Endothelial cell of umbilical vein (primary cell): ENCODE data around the gene MARCHF11. TPM values are rescaled to one million over a fixed set of nuclear protein-coding genes. Genes with fewer than 3 reads are reported as not detected.

Experiments used
- BruUV-seq: library from RNA; stranded (reverse); fragments of 400-500 nt; replicated peaks from 2 replicates; lab custom pipeline; 2021; lab: Mats Ljungman, UMichigan
- CTCF ChIA-PET: fragments of 300-600, 350-600 bp; sonication (Branson Sonifier 250); formaldehyde crosslinking; loops from one replicate; lab custom pipeline; 2021; ENCODE audit warnings: antibody characterized with exemption, inconsistent platforms; lab: Charles Lee
- POLR2A ChIA-PET: fragments of 300-600, 350-600 bp; sonication (Branson Sonifier 250); formaldehyde crosslinking; loops from one replicate; lab custom pipeline; 2021; ENCODE audit warnings: antibody characterized with exemption, inconsistent platforms; lab: Charles Lee
- DNase-seq: peaks from one replicate; pipeline ENCODE4 v3.0.0-alpha.2; 2011; ENCODE audit warnings: low read depth, low spot score
- FAIRE-seq: peaks from 2 replicates; lab custom pipeline; 2011; peaks lifted over from hg19 to GRCh38; lab: Jason Lieb, UNC
- H2AFZ ChIP-seq: 2 replicates; pipeline ENCODE4 v1.6.0; 2012; ENCODE audit warnings: low read depth, low read length, control low read depth, inconsistent platforms
- H3K27ac ChIP-seq: 2 replicates; pipeline ENCODE4 v1.5.1; 2011; ENCODE audit warnings: low read depth, mild to moderate bottlenecking, control low read depth, low read length, moderate library complexity; ENCODE audit not compliant: insufficient read depth
- H3K27me3 ChIP-seq, 2 experiments: 2 replicates each; pipeline versions ENCODE4 v1.6.0 to v1.6.1; 2011; ENCODE audit warnings: low read length in 2 of 2, mixed read lengths in 1 of 2; ENCODE audit not compliant: control insufficient read depth in 2 of 2, insufficient read depth in 2 of 2
- H3K36me3 ChIP-seq, 2 experiments: 2 replicates in 1 of 2; 3 replicates in 1 of 2; pipeline ENCODE4 v1.5.1; 2011; ENCODE audit warnings: low read length in 2 of 2, mild to moderate bottlenecking in 1 of 2, moderate library complexity in 1 of 2; ENCODE audit not compliant: control insufficient read depth in 2 of 2, insufficient read depth in 2 of 2; ENCODE audit errors: extremely low read depth in 1 of 2
- H3K4me1 ChIP-seq: 3 replicates; pipeline ENCODE4 v1.5.1; 2011; ENCODE audit warnings: mild to moderate bottlenecking, low read length; ENCODE audit not compliant: control insufficient read depth, insufficient read depth; ENCODE audit errors: extremely low read depth
- H3K4me2 ChIP-seq: 2 replicates; pipeline ENCODE4 v1.6.1; 2011; ENCODE audit warnings: low read length, control low read depth, mixed read lengths; ENCODE audit not compliant: insufficient read depth
- H3K4me3 ChIP-seq, 3 experiments: fragments of 200-600 bp in 1 of 3; sonication (generic), shearing (Covaris generic) in 1 of 3; replicated peaks in 1 of 3; 2 replicates each; pipeline ENCODE4 v1.5.1; 2011 to 2016; ENCODE audit warnings: control low read depth in 3 of 3, low read length in 3 of 3, mild to moderate bottlenecking in 2 of 3, inconsistent platforms in 1 of 3, low read depth in 1 of 3, moderate library complexity in 1 of 3; ENCODE audit not compliant: insufficient read depth in 1 of 3
- H3K79me2 ChIP-seq: 2 replicates; pipeline ENCODE4 v1.6.0; 2012; ENCODE audit warnings: low read length, inconsistent platforms; ENCODE audit not compliant: control insufficient read depth, insufficient read depth
- H3K9ac ChIP-seq: replicated peaks from 2 replicates; pipeline ENCODE3; 2011; ENCODE audit warnings: low read length, control low read depth; ENCODE audit not compliant: insufficient read depth; ENCODE audit errors: extremely low read depth
- H3K9me1 ChIP-seq: replicated peaks from 3 replicates; pipeline ENCODE4 v1.6.0; 2011; ENCODE audit warnings: mild to moderate bottlenecking, low read length; ENCODE audit not compliant: control insufficient read depth, insufficient read depth; ENCODE audit errors: extremely low read depth
- H3K9me3 ChIP-seq: replicated peaks from 2 replicates; pipeline ENCODE4 v1.5.1; 2012; ENCODE audit warnings: low read length, inconsistent platforms; ENCODE audit not compliant: control insufficient read depth, insufficient read depth
- H4K20me1 ChIP-seq: replicated peaks from 2 replicates; pipeline ENCODE3; 2011; ENCODE audit warnings: mild to moderate bottlenecking, low read length; ENCODE audit not compliant: control insufficient read depth, insufficient read depth; ENCODE audit errors: extremely low read depth
- EZH2 ChIP-seq: IDR thresholded peaks from 2 replicates; pipeline ENCODE4 v1.6.1; 2012; ENCODE audit warnings: borderline replicate concordance, low read depth, mild to moderate bottlenecking, moderate library complexity, low read length, inconsistent platforms; ENCODE audit not compliant: severe bottlenecking
- FOS ChIP-seq: IDR thresholded peaks from 2 replicates; pipeline ENCODE4 v1.6.1; 2011; ENCODE audit warnings: mild to moderate bottlenecking, low read length, moderate library complexity, borderline replicate concordance; ENCODE audit not compliant: insufficient read depth
- GATA2 ChIP-seq: IDR thresholded peaks from 2 replicates; pipeline ENCODE4 v1.7.0; 2011; ENCODE audit warnings: low read depth, mild to moderate bottlenecking, moderate library complexity, mixed read lengths, low read length; ENCODE audit not compliant: insufficient read length, insufficient read depth
- JUN ChIP-seq: IDR thresholded peaks from 2 replicates; pipeline ENCODE4 v1.6.1; 2011; ENCODE audit warnings: borderline replicate concordance, low read depth; ENCODE audit not compliant: insufficient read length, insufficient read depth
- MYC ChIP-seq: IDR thresholded peaks from one replicate; pipeline ENCODE4 v1.6.1; 2011; ENCODE audit warnings: mild to moderate bottlenecking, low read depth, low read length
- POLR2A ChIP-seq: IDR thresholded peaks from 2 replicates; pipeline ENCODE4 v1.6.1; 2012; ENCODE audit warnings: low read depth, mild to moderate bottlenecking, control low read depth, low read length
- POLR2AphosphoS5 ChIP-seq: IDR thresholded peaks from 2 replicates; pipeline ENCODE4 v1.6.1; 2012; ENCODE audit warnings: low read depth, mild to moderate bottlenecking, control low read depth, low read length, moderate library complexity; ENCODE audit not compliant: insufficient read depth
- dilution Hi-C: fragments of 300-500 bp; cut with MboI; formaldehyde crosslinking; loops from one replicate; pipeline ENCODE4 v1.15.0; 2019; ENCODE audit warnings: low sequenced_read_pairs; ENCODE audit not compliant: extremely low pct_ligation_motif_present
- intact Hi-C: fragments of 100-400 bp; cut with micrococcal nuclease; formaldehyde crosslinking; loops from one replicate; pipeline ENCODE4 v1.10.0; 2022
- polyA plus RNA-seq, 4 experiments: library from polyadenylated mRNA; depleted of rRNA in 3 of 4; stranded (reverse) in 3 of 4; unstranded in 1 of 4; fragments of >200 nt; gene quantifications; 2 replicates each; pipeline versions ENCODE4 v1.2.1 to v1.2.3, GENCODE V29; 2011 to 2012; ENCODE audit warnings: missing spikeins in 1 of 4
- total RNA-seq: library from RNA; stranded (reverse); gene quantifications from 2 replicates; pipeline ENCODE4 v1.2.3, GENCODE V29; 2021
- TF ChIP-seq, protein P1 (sequence below), 2 donors: IDR thresholded peaks; 1 replicate in 1 of 2; 2 replicates in 1 of 2; pipeline ENCODE4 v1.5.1; 2011; ENCODE audit warnings: low read length in 2 of 2, mild to moderate bottlenecking in 2 of 2, moderate library complexity in 2 of 2, control low read depth in 1 of 2, inconsistent platforms in 1 of 2, low read depth in 1 of 2; ENCODE audit not compliant: insufficient read depth in 1 of 2; ENCODE audit errors: extremely low read depth in 1 of 2
- TF ChIP-seq, protein P2 (sequence below): IDR thresholded peaks from 2 replicates; pipeline ENCODE4 v1.6.1; 2011; ENCODE audit not compliant: insufficient read depth, insufficient read length

MARCHF11 gene
- total and polyA plus RNA-seq, 2 donors (not counting 3 experiments of a cell fraction or from before 2014, with no cell fraction given), result not detected

DNA sequence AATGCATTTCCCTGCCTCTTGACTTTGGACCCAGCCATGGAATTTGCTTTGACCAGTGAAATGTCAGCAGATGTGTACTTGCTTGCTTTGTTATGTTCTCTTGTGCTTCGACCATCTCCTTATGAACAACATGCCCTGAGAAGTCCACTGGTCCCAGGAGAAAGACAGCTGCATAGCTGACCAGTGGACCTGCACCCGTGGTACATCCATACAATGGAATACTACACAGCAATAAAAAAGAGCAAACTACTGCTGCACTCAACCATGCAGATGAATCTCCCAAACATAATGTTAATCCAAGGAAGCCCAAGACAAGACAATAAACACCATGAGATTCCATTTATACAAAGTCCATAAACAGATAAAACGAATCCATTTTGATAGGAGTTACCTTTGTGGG lies 30.0 kb downstream of the MARCHF11 start:
- H3K4me1 ChIP-seq, result no peaks in the 10 kb centered on the region
- no peak overlapping the region for H3K9ac ChIP-seq
- DNase-seq (no peak), FAIRE-seq (no peak)
- no peak overlapping the region for H3K4me2 ChIP-seq
- dilution Hi-C loops (no loop called here), intact Hi-C loops (no loop called here)
- no peaks in the 10 kb centered on the region for H4K20me1 ChIP-seq
- no peaks in the 10 kb centered on the region for H3K36me3 ChIP-seq
- ChIA-PET POLR2A (no interaction called here), CTCF (no interaction called here)
- H3K9me1 ChIP-seq, result no peaks in the 10 kb centered on the region
- no peaks in the 10 kb centered on the region for H3K79me2 ChIP-seq
- no peak overlapping the region for H2AFZ ChIP-seq
- BruUV-seq, result no TSS peak
- no peak overlapping the region for H3K27ac ChIP-seq
- H3K9me3 ChIP-seq, result no peaks in the 10 kb centered on the region
- no peak overlapping the region for H3K4me3 ChIP-seq
- TF ChIP-seq POLR2AphosphoS5 (no peak), JUN (no peak), GATA2 (no peak), MYC (no peak), POLR2A (no peak), FOS (no peak), EZH2 (no peak)
- TF ChIP-seq, protein P1, sequence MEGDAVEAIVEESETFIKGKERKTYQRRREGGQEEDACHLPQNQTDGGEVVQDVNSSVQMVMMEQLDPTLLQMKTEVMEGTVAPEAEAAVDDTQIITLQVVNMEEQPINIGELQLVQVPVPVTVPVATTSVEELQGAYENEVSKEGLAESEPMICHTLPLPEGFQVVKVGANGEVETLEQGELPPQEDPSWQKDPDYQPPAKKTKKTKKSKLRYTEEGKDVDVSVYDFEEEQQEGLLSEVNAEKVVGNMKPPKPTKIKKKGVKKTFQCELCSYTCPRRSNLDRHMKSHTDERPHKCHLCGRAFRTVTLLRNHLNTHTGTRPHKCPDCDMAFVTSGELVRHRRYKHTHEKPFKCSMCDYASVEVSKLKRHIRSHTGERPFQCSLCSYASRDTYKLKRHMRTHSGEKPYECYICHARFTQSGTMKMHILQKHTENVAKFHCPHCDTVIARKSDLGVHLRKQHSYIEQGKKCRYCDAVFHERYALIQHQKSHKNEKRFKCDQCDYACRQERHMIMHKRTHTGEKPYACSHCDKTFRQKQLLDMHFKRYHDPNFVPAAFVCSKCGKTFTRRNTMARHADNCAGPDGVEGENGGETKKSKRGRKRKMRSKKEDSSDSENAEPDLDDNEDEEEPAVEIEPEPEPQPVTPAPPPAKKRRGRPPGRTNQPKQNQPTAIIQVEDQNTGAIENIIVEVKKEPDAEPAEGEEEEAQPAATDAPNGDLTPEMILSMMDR (IDR thresholded peaks at IDR 0.05; ENCODE audit: extremely low read depth in 1 of 2, insufficient read depth in 1 of 2, low read depth in 1 of 2, low read length in 2 of 2), result no peak
- TF ChIP-seq, protein P2, sequence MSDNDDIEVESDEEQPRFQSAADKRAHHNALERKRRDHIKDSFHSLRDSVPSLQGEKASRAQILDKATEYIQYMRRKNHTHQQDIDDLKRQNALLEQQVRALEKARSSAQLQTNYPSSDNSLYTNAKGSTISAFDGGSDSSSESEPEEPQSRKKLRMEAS, result no peak
- peaks cover 0 to 1% of the 10 kb centered on the region in 2 experiments for H3K27me3 ChIP-seq
